AG08395 (cell line): ENCODE data around the gene SLC28A3.

Experiments
- DNase-seq: peaks from one replicate; pipeline ENCODE4 v3.0.0; 2012; ENCODE audit warnings: mixed read lengths, low spot score

Gene SLC28A3

DNA sequence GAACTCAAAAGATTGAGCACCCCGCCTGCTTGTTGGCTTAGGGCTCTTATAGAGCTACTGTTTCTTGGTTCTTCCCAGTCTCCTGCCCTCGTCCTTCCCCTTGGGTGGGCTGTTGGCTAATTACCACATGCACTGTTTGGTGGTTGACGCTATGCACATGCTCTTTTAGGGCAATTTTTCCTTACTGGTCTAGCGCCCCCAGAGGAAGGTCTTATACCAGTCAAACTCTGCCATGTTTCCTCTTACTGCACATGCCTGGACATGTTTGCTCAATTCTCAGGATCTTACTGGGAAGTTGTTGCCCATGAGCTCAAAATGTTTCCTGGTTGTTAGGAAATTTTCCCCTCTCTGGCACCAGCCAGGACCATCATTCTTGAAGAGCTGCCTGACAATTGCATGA is 101.9 kb downstream of the SLC28A3 start:
- DNase-seq, result no peak

DNA sequence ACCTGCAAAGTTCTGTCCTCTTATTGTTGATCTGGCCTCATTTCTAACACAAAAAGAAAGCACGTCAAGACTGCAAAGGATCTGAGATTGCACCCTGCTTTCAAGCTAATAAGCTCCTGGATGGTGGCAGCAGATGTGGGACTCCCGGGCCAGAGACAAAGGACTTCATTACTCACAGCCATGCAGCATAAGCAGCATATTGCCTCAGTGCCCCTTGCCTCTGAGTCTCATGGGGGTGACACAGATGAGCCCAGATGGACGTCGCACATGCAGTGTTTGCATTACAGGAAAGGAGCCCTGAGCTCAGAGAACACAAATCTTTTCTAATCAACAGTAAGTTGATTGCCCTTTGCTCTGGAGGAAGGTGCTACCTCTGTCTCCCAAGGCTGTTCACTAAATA is 105.0 kb downstream of the SLC28A3 start:
- no peak for DNase-seq

DNA sequence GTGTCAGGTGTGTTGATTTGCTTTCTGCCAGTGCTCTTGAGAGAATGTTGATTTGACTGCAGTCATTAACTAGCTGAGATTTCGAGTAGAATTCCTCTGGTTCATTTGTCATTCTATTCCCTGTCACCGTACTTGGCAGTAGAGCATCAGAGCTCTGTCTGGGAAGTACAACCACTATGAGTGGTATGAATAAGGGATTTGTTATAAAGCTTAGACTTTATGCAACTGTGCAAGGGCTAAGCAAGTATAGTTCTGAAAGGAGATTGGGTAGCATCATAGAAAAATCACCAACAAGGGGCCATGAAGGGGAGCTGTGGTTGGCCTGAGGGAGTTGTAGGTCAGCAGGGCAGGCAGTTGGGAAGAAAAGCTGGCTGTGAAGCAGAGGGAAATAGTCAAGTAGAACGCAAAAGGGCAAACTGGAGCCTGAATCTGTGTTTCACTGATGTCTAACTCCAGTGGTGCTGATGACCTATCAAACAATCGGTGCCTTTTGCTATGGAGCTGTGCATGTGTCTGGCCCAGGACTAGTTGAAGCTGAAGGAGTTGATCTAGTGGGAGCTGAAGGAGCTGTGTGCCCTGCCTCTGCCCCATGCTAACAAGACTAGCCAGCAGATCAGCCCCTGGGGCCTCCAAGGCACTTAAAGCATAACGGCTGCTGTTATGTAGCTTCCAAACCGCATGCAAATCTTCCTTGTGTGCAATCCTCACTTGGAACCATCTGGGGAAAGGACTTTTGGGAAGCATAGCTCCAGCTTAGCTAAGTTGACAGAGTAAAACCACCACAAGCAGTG is 110.0 kb downstream of the SLC28A3 start:
- peak; percentile 68 for DNase-seq

DNA sequence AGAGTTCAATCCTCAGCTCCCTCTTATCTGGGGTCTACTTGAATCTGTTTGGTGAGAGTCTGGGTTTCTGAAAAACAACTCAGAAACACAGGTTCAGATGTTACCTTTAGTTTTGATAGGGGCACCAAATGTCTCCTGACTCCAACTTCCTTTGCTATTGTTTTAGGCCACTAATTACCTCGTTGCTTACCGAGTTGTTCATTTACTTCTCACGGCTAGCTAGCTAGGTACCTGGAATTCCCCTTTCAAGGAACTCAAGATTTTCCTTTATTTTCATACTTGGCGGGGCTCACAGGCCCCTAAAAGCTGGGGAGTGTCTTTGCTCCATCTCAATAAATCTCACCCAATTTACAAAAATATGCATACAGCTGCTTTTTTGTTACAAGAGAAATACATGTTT is 111.4 kb downstream of the SLC28A3 start:
- no peak for DNase-seq

DNA sequence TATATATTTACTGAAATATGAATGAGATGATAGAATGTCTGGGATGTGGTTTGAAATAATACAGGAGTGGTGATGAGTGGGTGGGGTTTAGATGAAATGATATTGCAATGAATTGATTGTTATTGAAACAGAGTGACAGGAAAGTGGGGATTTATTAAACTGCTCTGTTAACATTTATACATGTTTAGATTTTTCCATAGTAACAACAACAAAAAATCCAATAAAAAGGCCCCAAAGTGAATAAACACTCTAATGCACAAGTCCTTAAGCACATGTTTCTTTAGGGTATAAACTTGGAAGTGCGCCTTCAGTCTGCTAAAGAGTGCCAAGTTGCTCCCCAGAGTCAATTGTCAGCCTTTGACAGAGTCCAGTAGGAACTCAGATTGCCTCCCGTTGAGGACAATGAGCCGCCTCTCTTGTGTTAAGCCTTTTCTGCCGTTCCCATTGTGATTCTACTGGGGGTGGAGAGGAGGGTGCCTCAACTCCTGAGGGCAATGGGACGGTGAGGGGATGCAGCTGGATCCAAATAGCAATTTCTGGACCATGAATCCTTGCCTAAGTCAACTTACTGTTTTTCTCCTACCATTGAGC is 112.3 kb downstream of the SLC28A3 start:
- DNase-seq, result no peak

DNA sequence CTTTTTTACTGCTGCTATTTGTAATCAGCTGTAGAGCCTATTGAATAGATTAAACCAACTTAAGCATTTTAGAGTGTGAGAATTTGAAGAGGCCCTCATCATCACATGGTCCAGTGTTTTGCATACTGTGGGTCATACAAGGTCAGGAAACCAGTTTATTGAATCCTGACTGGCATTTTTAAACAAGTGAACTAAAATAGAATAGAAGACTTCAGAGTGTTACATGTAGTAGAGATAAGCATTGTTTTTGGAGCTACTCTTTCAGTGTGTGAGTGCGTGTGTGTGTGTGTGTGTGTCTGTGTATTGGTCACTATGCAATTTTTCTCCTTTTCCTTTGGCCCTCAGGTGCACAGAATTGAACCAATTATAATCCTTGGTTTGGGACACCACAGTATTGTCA is 114.4 kb downstream of the SLC28A3 start:
- no peak for DNase-seq
